GM12878 (cell line): ENCODE results near the gene ZNF396. TPM values are rescaled to one million over a fixed set of nuclear protein-coding genes. Genes with fewer than 3 reads are reported as not detected.

Experiments used
- BCL11A ChIP-seq: IDR thresholded peaks from 2 replicates; pipeline ENCODE4 v1.6.1; 2011; ENCODE audit warnings: low read depth, low read length
- CHD1 ChIP-seq: IDR thresholded peaks from 2 replicates; pipeline ENCODE4 v1.6.1; 2012; ENCODE audit warnings: low read depth, low read length, improper control_type of control experiment
- CREM ChIP-seq: IDR thresholded peaks from 2 replicates; pipeline ENCODE4 v1.6.1; 2014; ENCODE audit warnings: antibody characterized with exemption, low read depth
- DPF2 ChIP-seq: fragments of 450-650 bp; IDR thresholded peaks from 2 replicates; pipeline ENCODE4 v1.6.1; 2017; ENCODE audit warnings: mild to moderate bottlenecking
- E4F1 ChIP-seq: fragments of 450-650 bp; IDR thresholded peaks from 2 replicates; pipeline ENCODE4 v1.6.1; 2018; ENCODE audit warnings: borderline replicate concordance, mild to moderate bottlenecking; ENCODE audit not compliant: partially characterized antibody
- ETV6 ChIP-seq, 2 experiments: fragments of 450-650 bp in 1 of 2; IDR thresholded peaks in 1 of 2; conservative IDR thresholded peaks in 1 of 2; 2 replicates each; pipeline ENCODE4 v1.6.1; 2014; ENCODE audit warnings: antibody characterized with exemption in 1 of 2, borderline replicate concordance in 1 of 2, low read depth in 1 of 2, mild to moderate bottlenecking in 1 of 2, moderate library complexity in 1 of 2
- IKZF1 ChIP-seq: fragments of 450-650 bp; conservative IDR thresholded peaks from 2 replicates; pipeline ENCODE4 v1.6.1; 2017; ENCODE audit warnings: antibody characterized with exemption, mild to moderate bottlenecking
- IKZF2 ChIP-seq, 2 experiments: fragments of 450-650 bp; IDR thresholded peaks; 2 replicates each; pipeline ENCODE4 v1.6.1; 2017; ENCODE audit warnings: mild to moderate bottlenecking in 2 of 2, moderate library complexity in 2 of 2
- KDM1A ChIP-seq: fragments of 200-600 bp; sonication (generic); IDR thresholded peaks from 2 replicates; pipeline ENCODE4 v1.6.1; 2016; ENCODE audit warnings: borderline replicate concordance
- LARP7 ChIP-seq: fragments of 450-650 bp; IDR thresholded peaks from 2 replicates; pipeline ENCODE4 v1.6.1; 2017; ENCODE audit warnings: mild to moderate bottlenecking
- MXI1 ChIP-seq: fragments of 150-350 bp; IDR thresholded peaks from 2 replicates; pipeline ENCODE4 v1.6.1; 2011; ENCODE audit warnings: low read depth, mild to moderate bottlenecking, inconsistent platforms, low read length, improper control_type of control experiment
- POU2F2 ChIP-seq: IDR thresholded peaks from 3 replicates; pipeline ENCODE4 v1.6.1; 2011; ENCODE audit warnings: low read depth, mild to moderate bottlenecking, low read length, borderline replicate concordance
- RAD51 ChIP-seq: fragments of 450-650 bp; IDR thresholded peaks from 2 replicates; pipeline ENCODE4 v1.6.1; 2016; ENCODE audit warnings: moderate library complexity, mild to moderate bottlenecking, inconsistent platforms
- RB1 ChIP-seq: fragments of 450-650 bp; formaldehyde crosslinking; IDR thresholded peaks from 2 replicates; pipeline ENCODE4 v1.6.1; 2017; ENCODE audit warnings: mild to moderate bottlenecking, borderline replicate concordance
- REST ChIP-seq: IDR thresholded peaks from 2 replicates; pipeline ENCODE4 v1.6.1; 2012; ENCODE audit warnings: mild to moderate bottlenecking, low read depth, low read length
- SMC3 ChIP-seq: IDR thresholded peaks from 2 replicates; pipeline ENCODE4 v1.6.1; 2011; ENCODE audit warnings: low read length, improper control_type of control experiment, borderline replicate concordance
- SPI1 ChIP-seq: IDR thresholded peaks from 2 replicates; pipeline ENCODE4 v1.6.1; 2011; ENCODE audit warnings: low read depth, mild to moderate bottlenecking, low read length, moderate library complexity, borderline replicate concordance; ENCODE audit not compliant: insufficient read depth
- SRF ChIP-seq, 2 experiments: IDR thresholded peaks; 2 replicates each; pipeline ENCODE4 v1.6.1; 2011; ENCODE audit warnings: low read depth in 2 of 2, low read length in 2 of 2, mild to moderate bottlenecking in 1 of 2, moderate library complexity in 1 of 2
- TARDBP ChIP-seq: IDR thresholded peaks from 2 replicates; pipeline ENCODE4 v1.6.1; 2016; ENCODE audit warnings: borderline replicate concordance
- TBL1XR1 ChIP-seq: IDR thresholded peaks from 2 replicates; pipeline ENCODE4 v1.6.1; 2012; ENCODE audit warnings: low read depth, low read length, improper control_type of control experiment
- TCF3 ChIP-seq: IDR thresholded peaks from 2 replicates; pipeline ENCODE4 v1.6.1; 2012; ENCODE audit warnings: low read depth, mild to moderate bottlenecking, low read length, borderline replicate concordance; ENCODE audit not compliant: insufficient read depth
- YBX1 ChIP-seq: fragments of 450-650 bp; IDR thresholded peaks from 2 replicates; pipeline ENCODE4 v1.6.1; 2016; ENCODE audit warnings: antibody characterized with exemption
- ZBED1 ChIP-seq: IDR thresholded peaks from 2 replicates; pipeline ENCODE4 v1.6.1; 2016; ENCODE audit warnings: borderline replicate concordance
- ZNF24 ChIP-seq: fragments of 450-650 bp; IDR thresholded peaks from 2 replicates; pipeline ENCODE4 v1.6.1; 2017; ENCODE audit warnings: antibody characterized with exemption, mild to moderate bottlenecking
- ZSCAN29 ChIP-seq: fragments of 450-650 bp; IDR thresholded peaks from 2 replicates; pipeline ENCODE4 v1.6.1; 2017; ENCODE audit warnings: mild to moderate bottlenecking, moderate library complexity
- ZZZ3 ChIP-seq: IDR thresholded peaks from 2 replicates; pipeline ENCODE4 v1.6.1; 2011; ENCODE audit warnings: low read depth; ENCODE audit not compliant: control insufficient read depth, insufficient read length
- polyA plus RNA-seq, 11 experiments: library from polyadenylated mRNA; depleted of rRNA in 4 of 11; unstranded in 6 of 11; stranded (reverse) in 5 of 11; fragments of >200 nt; fragmentation: Nextera tagmentation in 4 of 11; fragmentation: Illumina TruSeq in 1 of 11; extraction: Ambion mirVana in 4 of 11; extraction: Trizol in 1 of 11; gene quantifications; 1 replicate in 1 of 11; 2 replicates in 10 of 11; pipeline versions ENCODE4 v1.2.1 to v1.2.3, GENCODE V29; 2011 to 2016; ENCODE audit warnings: inconsistent platforms in 2 of 11, missing spikeins in 2 of 11, low read depth in 1 of 11
- total RNA-seq, 4 experiments: library from RNA; depleted of rRNA in 3 of 4; stranded (reverse); fragments of >200 nt in 3 of 4; fragmentation: Illumina TruSeq in 1 of 4; extraction: Trizol in 1 of 4; gene quantifications; 2 replicates each; pipeline versions ENCODE4 v1.2.1 to v1.2.3, GENCODE V29; 2013 to 2021

Gene ZNF396
- total and polyA plus RNA-seq, 10 of the 15 experiments (the other 5 are each of a cell fraction or from before 2014, with no cell fraction given), result 0.14 to 0.79 (median 0.47) TPM

- TF ChIP-seq KDM1A (no peak), POU2F2 (peak; percentile 46; the same call in 2 of the 3 replicates), BCL11A (peak; percentile 19; the same call in 1 of the 2 replicates), ZNF24 (no peak), IKZF2 (IDR thresholded peaks at IDR 0.05) (peak; percentile 52 to 67), LARP7 (peak; percentile 74), TARDBP (peak; percentile 22; the same call in 1 of the 2 replicates), SPI1 (peak; percentile 61; the same call in 1 of the 2 replicates), ZZZ3 (no peak), TBL1XR1 (peak; percentile 13; the same call in 1 of the 2 replicates), DPF2 (peak; percentile 87), E4F1 (peak; percentile 24), IKZF1 (peak; percentile 89), CHD1 (no peak), SRF (IDR thresholded peaks at IDR 0.05; ENCODE audit: low read depth in 2 of 2, low read length in 2 of 2) (peak in 1 of 2 experiments; percentile 37; a peak in 1 of 4 replicates), RB1 (peak; percentile 80), CREM (peak; percentile 82), SMC3 (no peak), ZSCAN29 (no peak), TCF3 (no peak), ZBED1 (peak; percentile 65; the same call in 1 of the 2 replicates), ETV6 (conservative IDR thresholded peaks at IDR 0.05 in 1 of 2, IDR thresholded peaks at IDR 0.05 in 1 of 2; ENCODE audit: borderline replicate concordance in 1 of 2, low read depth in 1 of 2) (no peak), MXI1 (peak; percentile 83), YBX1 (no peak), REST (no peak), RAD51 (no peak)
Measured at GRCh38 chr18:35343936-35344735, 33.0 kb downstream of the ZNF396 start, which contains the start of gene ZNF24 (continued).
